ENCODE measurements around the gene KLHL33. TPM values are rescaled to one million over a fixed set of nuclear protein-coding genes. Genes with fewer than 3 reads are reported as not detected.

Gene KLHL33
- total and polyA plus RNA-seq, 10 of the 15 experiments (the other 5 are each of a cell fraction or from before 2014, with no cell fraction given): 0.01 to 0.16 (median 0.04) TPM; not detected in 5

GRCh38 chr14:20461225-20462141 is 25.5 kb upstream of the KLHL33 start, which contains the start of gene PIP4P1 (continued):
- no peak for TF ChIP-seq CEBPZ (IDR thresholded peaks at IDR 0.05; ENCODE audit: low read depth, low read length)
- no peak for TF ChIP-seq RBBP5 (conservative IDR thresholded peaks at IDR 0.05)
- TF ChIP-seq SIX5 (IDR thresholded peaks at IDR 0.05; ENCODE audit: low read depth, low read length, severe bottlenecking): no peak
- TF ChIP-seq BCL3 (IDR thresholded peaks at IDR 0.05; ENCODE audit: borderline replicate concordance, insufficient read depth, low read depth, low read length, poor library complexity, severe bottlenecking): no peak
- peak; percentile 34; the same call in 1 of the 2 replicates for TF ChIP-seq ATF2 (IDR thresholded peaks at IDR 0.05; ENCODE audit: low read length)
- peak; percentile 63 for TF ChIP-seq KLF5 (IDR thresholded peaks at IDR 0.05; ENCODE audit: partially characterized antibody)
- no peak for TF ChIP-seq MTA3 (IDR thresholded peaks at IDR 0.05; ENCODE audit: borderline replicate concordance, low read length)
- peak; percentile 66 for TF ChIP-seq ATF7 (IDR thresholded peaks at IDR 0.05; ENCODE audit: low read depth)
- TF ChIP-seq BMI1 (IDR thresholded peaks at IDR 0.05; ENCODE audit: borderline replicate concordance): no peak
- TF ChIP-seq NFXL1 (IDR thresholded peaks at IDR 0.05; ENCODE audit: borderline replicate concordance): no peak
- no peak; the same call in 1 of the 2 replicates for TF ChIP-seq POLR2AphosphoS2 (IDR thresholded peaks at IDR 0.05; ENCODE audit: low read depth, low read length)
- TF ChIP-seq NFYB (IDR thresholded peaks at IDR 0.05; ENCODE audit: insufficient read depth, low read depth, low read length): peak; percentile 95
- TF ChIP-seq RAD21 (IDR thresholded peaks at IDR 0.05; ENCODE audit: insufficient read depth, low read depth, low read length): no peak
- TF ChIP-seq BCLAF1 (IDR thresholded peaks at IDR 0.05): no peak
- 0 out of 2 replicates have a peak, but pooled peaks have one; percentile 15 for TF ChIP-seq TCF12 (IDR thresholded peaks at IDR 0.05; ENCODE audit: low read depth, low read length)
- peak; percentile 57; the same call in 1 of the 2 replicates for TF ChIP-seq RELB (IDR thresholded peaks at IDR 0.05; ENCODE audit: low read depth)

Measured in GM12878 (cell line).